NCI-H1092 (cell line): ENCODE measurements around the gene RNASE4.

Source experiments
- DNase-seq: peaks from one replicate; lab custom pipeline; 2025; lab: John Stamatoyannopoulos, UW

The RNASE4 gene

DNA sequence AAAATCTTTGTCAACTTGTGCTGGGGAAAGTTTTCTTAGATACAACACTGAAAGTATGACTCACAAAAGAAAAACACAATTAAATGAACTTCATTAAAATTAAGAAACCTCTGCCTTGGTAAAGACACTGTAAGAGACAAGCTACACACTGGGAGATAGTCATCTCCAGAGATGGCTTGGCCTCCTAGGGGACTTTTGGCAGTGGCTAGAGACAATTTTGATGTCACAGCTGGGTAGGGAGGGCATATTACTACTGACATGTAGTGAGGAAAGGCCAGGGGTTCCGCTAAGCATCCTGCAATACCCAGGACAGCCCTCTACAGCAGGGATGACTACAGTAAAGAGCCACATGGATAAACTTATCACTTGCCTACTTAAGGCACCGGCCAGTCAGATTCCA is 8.7 kb upstream of the RNASE4 start:
- no peak for DNase-seq

DNA sequence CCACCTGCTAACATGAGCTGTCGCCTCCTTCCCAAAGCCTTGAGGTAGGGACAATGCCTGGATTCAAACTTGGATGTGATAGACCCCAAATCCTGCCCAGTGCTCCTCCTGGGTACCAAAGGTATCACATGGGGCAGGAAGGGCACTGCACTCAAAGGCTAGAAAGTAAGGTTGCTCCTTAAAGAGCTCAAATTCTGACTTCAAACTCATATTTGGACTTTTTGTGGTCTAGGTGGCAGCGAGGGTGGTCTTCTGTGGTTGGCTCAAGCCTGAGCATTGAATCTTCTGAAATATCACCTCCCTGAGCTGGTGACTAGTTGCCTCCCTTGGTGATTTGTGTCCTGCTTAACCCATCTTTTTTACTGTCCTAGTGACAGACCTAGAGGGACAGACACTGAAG is 8.3 kb upstream of the RNASE4 start:
- no peak for DNase-seq

DNA sequence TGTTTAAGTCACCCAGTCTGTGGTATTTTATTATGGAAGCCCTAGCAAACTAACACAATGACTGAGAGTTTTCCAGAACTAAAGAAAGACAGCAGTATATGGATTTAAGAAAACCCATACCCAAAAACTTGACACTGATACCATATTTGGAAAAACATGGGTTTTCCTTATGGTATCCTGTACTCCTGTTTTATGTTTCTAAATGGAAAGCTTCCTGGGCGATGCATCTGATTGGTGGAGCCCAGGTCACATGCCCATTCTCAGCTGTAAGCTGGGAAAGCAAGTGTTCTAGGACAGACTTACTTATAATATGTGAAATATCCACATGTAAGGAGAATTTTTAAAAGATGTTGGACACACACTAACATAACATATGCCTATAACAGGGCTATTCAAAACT is 4.5 kb upstream of the RNASE4 start:
- no peak for DNase-seq

DNA sequence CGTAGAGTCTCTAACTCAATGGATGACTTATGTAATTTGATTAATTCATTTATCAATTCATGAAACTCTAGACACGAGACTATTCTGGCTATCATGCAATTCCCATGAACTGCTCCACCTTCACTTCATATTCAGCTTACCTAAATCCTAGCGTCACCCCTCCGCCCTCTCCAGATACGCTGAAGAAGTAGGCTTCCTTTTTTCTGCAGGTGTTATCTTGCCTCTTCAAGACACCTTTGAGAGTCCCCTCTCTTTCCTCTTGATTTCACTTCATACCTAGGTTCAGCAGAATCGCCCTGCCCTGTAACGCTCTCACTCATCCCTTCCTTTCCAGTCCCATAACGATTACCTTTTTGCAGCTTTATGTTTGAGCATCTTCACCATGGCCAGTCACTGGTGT is 4.0 kb upstream of the RNASE4 start:
- DNase-seq: no peak

DNA sequence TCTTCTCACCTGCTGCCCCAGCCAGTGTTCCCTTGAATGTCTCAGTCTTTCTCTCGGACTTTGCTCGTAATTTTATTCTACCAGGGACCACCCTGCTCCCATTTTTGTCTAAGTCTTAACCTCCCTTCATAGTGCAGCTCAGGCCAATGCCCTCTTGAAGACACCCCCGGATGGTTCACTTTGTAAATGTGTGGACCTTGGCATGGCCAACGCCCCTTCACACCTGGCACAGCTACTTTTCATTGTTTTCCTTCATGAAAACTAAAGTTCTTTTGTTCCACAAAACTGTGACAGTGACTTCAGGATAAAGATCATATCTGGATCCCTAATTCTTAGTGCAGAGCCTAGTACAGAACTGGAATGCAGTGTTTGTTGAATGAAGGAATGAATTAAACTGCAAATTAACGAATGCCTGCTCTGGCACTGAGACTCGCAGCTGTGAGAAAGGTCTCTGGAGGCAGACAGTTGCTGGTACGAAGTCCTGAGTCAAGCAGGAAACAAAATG is 3.5 kb upstream of the RNASE4 start:
- DNase-seq: no peak

DNA sequence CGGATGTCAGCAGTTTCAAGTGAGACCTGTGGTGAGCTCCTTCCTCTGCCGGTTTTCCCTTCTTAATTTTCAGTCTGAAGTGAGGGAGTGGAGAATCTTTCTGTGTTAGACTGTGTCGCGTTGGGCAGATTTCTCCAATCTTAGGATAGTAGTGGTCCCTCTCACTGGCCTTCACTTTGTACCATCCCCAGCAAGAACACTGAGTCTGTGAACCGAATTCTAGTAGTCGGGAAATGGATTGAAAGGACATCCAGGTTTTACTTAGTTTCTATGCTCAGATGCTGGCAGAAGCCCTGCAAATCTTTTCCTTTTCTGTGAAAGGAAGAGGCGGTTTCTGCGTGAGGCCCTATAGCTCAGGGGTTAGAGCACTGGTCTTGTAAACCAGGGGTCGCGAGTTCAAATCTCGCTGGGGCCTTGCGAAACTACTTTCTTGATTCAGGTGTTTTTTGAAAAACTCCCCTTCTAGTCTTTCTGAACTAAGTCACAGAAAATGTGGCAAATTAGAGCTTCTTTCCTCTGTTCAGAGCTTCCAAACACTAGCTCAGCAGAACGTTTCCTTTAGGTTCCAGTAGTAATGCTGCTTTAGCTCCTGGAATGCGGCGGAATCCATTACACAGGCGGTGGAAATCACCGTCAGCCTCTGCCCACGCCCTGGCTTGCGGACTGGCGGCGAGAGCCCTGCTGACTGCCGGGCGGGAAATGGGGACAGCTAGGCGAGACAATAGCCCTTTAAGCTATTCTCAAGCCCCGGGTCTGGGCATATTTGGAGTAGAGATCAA is 2.8 kb upstream of the RNASE4 start:
- peak; percentile 37 for DNase-seq

DNA sequence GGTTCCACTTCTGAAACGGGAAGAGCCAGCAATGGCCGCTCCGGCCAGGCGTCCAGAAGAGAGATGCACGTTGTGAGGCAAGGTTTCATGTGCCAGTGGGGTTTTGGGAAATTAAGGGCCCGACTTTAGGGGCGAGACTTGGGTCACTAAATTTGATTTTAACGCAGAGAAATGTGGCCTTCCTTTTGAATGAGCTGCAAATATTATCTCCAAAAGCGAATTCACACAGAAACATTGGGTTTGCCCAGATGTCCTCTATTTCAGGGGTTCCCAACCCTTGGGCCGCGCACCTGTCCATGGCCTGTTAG is 2.3 kb upstream of the RNASE4 start:
- no peak for DNase-seq

DNA sequence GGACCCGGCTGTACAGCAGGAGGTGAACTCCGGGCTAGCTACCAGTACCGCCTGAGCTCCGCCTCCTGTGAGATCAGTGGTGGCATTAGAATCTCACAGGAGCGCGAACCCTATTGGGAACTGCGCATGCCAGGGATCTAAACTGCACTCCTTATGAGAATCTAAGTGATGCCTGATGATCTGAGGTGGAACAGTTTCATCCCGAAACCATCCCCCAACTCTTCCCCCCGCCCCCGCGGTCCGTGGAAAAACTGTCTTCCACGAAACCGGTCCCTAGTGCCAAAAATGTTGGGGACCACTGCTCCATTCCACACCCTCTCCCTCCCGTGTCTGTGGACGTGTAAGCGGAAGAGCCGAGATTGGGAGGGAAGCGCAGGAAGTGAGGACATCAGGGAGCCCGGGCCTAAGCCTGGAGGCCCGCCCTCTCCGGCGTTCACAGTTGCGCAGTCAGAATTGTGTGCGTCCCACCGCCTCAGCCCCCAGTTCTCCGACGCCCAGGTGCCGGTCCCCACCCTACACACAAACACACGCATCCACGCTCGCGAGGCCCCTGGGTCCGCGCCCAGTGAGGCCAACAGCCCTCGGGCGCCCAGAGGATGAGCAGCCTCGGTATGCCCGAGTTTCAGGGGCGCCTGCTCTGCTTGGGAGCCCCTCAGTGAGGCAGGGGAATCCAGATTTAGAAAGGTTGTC is 1.8 kb upstream of the RNASE4 start:
- DNase-seq: peak; percentile 60

DNA sequence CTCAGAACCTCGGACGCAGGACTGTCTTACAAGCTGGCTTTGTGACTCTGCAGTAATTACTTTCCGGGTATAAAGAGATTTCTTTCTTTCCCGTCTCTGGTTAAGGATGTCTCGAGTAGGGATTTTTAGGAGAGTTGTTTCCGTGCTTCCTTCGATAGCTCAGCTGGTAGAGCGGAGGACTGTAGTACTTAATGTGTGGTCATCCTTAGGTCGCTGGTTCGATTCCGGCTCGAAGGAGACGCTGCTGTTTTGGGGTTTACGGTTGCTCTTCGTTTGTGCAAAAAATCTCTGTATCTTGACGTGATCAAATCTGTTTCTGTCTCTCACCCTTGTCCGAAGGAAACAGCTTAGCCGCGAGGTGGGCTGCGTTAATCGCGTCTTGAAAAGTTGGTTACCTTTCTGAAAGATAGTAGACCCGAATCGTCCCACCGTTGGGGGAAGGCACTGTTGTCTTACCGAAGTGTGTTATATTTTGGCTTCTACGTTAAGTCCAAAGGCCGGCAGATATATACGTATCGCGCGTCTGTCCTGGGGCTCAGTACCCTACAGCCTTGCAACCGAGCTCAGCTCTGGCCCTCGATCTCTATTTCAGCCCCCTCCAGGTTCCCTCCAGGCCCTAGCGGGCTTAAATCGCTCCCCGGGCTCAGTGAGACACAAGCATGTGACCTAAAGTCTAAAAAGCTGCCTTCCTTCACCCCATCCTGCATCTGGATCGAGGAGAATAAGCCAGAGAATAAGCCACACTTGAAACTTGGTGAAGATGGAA is 1.1 kb upstream of the RNASE4 start:
- DNase-seq: peak; percentile 67

DNA sequence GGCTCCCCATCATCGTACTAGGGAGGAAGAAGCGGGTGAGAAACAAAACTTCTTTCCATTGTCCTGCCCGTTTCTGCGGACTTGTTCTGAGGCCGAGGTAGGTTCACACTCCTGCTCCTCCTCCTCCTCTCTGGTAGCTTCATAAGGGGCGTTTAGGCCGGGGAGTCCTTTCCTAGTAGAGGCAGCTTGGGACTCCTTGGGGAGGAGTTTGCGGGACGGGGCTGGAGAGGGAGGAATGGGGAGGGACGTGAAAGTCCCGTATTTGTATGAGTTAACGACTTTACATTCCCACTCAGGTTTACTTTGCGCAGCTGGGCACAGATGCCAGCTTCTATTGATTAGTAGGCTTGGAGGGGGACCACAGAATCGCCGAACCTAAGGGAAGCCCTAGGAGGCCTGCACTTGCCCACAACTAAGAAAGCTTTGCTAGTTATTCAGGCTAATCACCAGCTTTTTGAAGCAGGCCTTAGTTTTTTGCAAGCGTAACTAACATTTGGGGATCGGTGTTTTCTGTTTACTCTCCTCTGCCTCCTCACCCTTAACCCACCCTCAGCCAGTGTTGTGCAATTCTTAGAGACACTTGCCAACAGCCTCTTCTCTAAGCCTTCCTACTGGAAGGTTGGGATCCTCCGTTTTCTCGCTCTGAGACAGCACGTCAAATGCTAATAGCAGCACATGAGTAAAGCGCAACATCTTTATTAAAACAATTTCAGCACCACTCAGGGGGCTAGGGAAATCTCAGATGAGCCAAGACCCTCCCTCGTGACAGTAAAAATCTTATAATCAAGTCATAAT is 499 bp downstream of the RNASE4 start:
- no peak for DNase-seq

DNA sequence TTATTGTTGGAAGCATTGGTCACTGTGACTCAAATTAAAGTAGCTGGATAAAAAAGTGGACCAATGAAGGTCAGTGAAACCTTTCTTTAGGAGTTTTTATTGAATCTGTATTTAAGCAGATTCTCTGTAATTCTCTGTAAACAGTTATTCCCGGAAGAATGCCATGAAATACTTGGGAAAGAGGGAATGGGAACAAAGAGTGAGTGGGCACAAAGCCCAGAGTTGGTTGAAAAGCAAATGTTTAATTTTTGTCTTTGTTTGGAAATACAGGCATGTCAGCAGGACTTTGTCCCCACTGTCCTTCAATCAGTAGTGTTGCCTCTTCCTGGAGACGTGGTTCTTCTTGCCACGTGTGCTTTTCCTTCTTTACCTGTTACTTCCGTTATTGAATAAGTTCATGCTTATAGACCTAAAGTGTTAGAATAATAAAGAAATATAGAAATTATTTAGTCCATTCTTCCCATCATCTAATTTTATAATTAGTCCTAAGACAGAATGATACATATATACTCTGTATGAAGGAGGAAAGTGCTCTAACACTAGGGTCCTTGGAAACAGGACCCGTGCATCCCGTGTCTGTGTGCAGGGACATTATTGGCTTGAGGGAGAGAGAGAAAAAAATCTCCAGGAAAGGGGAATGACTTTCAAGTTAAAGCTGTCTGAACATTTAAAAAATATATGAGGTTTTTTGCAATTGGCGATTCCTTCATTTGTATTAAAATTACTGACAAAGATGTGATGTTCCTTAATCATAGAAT is 2.2 kb downstream of the RNASE4 start:
- no peak for DNase-seq

DNA sequence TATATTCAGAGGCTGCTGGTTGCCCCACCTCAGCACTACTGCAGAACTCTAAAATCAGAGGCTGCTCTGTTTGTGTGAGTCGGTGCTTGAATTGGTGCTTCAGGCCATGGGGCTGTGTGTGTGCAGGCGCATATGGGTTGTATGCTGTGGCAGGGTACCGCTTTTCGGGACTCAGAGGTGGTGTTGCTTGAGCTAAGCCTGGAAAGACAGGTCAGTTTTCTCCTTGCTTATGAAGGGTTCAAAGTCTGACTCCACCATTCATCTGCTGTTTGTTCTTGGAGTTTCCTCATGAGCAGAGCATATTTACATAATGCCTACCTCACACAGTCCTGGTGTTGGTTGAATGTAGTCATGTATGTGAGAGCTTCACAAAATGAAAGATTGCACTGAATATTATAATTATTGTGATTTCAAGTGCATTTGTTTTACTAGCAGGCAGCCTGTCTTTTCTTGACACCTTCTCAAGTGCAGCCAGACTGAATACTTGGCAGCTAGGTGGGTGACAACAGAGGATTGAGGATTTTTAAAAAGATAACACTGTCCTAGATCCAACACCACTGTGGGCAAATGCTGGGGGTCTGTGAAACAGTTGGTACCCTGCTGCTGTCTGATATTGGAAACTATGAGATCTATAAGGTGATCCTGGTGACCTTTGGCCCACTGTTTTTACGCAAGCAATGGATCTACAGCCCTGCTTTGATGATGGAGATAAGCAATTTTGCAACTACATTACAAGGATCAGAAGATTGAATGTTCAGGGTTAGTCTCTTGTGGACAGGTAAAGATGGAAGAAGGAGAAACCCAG is 3.2 kb downstream of the RNASE4 start:
- no peak for DNase-seq

DNA sequence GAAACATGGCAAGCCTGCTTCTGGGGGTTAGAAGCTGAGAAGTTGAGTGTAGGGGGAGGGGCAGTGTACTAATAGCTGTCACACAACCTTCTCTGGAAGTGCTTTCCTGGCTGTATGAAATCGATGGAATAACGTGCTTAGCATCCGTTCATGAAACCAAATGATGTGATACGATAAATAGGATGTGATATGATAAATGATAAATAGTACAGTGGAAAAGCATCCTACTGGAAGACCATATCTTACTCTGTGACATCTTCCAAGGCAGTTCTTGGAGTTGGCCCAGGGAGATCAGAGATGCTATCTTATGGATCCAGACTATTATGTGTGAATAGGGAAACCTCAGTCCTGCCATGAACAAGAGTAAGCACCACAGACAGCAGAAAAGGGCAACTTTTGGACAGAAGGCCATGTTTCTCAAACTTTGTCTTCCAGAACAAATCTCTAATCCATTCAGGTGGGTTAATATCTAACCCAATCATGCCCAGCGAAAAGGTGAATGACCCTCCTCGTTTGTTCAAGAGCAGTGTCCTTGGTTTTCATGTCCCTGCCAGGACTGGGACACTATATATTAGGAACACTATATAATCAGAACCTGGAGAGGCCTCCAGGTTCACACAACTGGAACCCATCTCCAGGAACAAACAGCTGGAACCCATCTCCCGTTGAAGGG is 3.9 kb downstream of the RNASE4 start, which contains the start of gene ANG:
ANG (plus strand) TSS at position 598 of the 673 bp plus-strand sequence. CDS start 4,801 bp downstream, outside the sequence.
- no peak for DNase-seq

DNA sequence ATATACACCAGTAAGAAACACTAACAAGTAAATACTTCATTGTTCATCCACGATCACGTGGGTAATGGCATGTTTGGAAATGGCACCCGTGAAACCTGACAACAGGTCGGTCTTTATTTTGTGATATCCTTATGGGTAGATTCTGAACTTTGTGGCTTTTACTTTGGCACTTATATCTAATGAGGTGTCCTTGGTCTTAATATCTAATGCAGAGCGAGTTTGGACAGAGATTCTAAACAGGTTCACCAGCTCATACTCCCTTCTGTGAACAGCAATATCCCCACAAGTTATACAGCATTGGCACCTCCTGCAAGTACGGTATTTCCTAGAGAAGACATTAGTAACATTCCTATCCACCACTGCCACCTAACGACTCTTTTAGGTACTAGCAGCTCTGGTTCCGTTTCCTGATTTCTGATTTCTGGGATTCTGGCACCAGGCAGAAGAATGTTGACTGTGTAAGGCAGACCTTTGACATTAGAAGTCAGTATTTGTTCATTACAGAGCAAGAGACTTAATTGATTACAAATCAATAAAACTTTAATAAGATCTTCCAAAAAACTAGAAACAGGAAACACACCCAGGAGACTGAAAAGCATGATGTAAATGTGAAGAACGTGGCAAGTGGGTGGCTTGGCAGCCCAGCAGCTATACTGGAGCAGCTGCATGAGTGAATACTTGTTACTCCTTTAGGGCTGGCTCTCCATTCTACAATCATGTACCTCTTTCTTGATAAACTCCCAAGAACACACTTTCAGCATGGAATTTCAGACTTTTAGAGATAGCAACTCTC is 6.7 kb downstream of the RNASE4 start:
- DNase-seq: peak; percentile 37

DNA sequence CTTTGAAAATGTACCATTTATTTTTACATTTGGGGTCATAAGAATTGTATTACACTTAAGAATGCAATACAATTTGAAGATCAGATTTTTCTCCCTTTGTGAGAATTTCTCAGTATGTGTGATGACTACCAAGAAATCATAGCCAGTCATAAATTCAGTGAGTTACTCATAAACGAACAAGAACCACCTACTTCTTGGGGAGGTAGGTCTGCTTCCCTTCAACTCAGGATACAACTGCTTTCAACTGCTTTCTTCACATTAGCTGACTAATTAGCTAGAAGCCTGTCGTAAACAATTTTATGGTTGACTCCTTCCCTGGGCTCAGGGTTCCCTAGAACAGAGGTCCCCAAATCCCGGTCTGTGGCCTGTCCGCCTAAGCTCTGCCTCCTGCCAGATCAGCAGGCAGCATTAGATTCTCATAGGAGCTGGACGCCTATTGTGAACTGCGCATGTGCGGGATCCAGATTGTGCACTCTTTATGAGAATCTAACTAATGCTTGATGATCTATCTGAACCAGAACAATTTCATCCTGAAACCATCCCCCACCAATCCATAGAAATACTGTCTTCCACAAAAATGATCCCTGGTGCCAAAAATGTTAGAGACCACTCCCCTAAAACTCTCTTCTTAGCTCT is 7.9 kb downstream of the RNASE4 start:
- no peak for DNase-seq

DNA sequence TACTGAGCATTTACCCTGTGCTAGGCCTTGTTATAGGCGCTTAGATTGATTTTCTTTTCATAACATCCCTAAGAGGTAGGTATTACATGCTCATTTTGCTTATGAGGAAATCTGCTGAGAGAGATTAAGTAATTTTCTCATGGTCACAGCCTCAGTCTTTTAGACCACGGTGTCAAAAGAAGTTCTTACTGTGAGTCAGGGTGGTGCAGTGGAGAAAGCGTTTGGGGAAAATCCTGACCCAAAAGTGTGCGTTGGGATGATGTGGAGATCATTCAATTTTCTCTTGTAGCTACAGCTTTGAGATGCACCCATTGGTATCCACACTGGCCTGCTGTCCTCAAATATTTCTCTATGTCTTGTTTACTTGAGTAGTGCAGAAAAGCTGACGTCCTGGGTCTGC is 12.4 kb downstream of the RNASE4 start:
- DNase-seq: no peak

DNA sequence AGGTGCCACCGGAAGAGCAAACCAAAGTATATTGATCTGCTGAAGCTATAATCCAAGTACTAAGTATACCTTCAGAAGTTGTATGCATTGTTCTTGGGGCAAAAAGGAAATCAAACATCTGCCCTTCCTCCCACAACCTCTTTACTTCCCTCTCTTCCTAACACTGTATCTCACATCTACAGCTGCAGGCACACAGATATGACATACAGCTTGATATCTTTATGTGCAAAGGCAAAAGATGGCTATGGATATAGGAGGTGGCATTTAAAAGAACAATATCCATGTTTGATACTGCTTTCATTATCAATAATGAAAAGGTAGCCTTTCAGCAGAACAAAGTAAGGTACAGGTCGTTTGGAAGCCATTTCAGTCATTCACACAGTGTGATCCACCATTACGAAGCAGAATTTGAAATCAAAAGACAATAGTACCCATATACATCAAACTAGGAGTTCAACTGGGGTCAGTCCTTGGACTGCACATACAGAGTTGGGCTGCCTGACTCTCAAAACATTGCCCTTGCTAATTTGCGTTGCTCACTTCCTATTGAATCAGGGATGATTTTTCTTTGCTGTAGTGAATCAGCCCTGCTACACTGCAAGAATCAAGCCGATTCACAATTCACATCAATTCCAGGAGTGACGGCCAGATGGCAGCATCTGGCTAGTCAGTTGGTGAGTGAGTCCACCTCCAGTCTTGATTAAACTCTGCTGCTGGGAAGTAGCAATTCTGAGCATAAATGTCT is 13.1 kb downstream of the RNASE4 start:
- DNase-seq: no peak

DNA sequence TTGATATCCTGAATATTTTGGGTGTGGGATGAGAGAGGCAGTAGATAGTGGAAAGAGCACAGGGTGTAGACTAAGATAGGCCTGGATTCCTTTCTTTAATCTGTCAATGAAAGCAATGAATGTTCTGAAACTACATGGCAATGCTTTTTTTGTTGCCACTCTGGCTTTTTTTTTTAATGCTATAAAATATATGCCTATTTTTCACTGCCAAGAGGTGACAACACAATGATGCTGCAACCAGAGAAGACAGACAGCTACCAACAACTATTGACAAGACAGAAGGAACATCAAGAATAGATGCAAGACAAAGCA is 13.6 kb downstream of the RNASE4 start:
- no peak for DNase-seq
